K562 (cell line): Measurements from ENCODE around the gene EPX. TPM values are rescaled to one million over a fixed set of nuclear protein-coding genes. Genes with fewer than 3 reads are reported as not detected.

Experiments
- AFF4 ChIP-seq: sonication (generic); formaldehyde crosslinking; IDR thresholded peaks from 2 replicates; pipeline ENCODE4 v1.8.0; 2023; ENCODE audit warnings: mild to moderate bottlenecking, missing genetic modification reagents
- CC2D1A ChIP-seq: fragments of 450-650 bp; IDR thresholded peaks from 2 replicates; pipeline ENCODE4 v1.6.1; 2017; ENCODE audit warnings: mild to moderate bottlenecking
- CREM ChIP-seq: IDR thresholded peaks from 2 replicates; pipeline ENCODE4 v1.6.1; 2014; ENCODE audit warnings: antibody characterized with exemption, low read depth
- DMBX1 ChIP-seq: fragments of 250-450 bp; sonication (Bioruptor Pico); IDR thresholded peaks from 2 replicates; pipeline ENCODE4 v1.8.0; 2022; ENCODE audit warnings: inconsistent platforms, mild to moderate bottlenecking, moderate library complexity, borderline replicate concordance
- EGR1 ChIP-seq: fragments of 450-650 bp; conservative IDR thresholded peaks from 2 replicates; pipeline ENCODE4 v1.6.1; 2017; ENCODE audit warnings: mild to moderate bottlenecking
- ELF2 ChIP-seq: fragments of 250-450 bp; sonication (Bioruptor Pico); IDR thresholded peaks from 2 replicates; pipeline ENCODE4 v1.5.0; 2021; ENCODE audit warnings: mild to moderate bottlenecking
- FOXJ2 ChIP-seq: fragments of 200-800 bp; sonication (Bioruptor generic); IDR thresholded peaks from 2 replicates; pipeline ENCODE4 v1.6.1; 2016; ENCODE audit warnings: missing genetic modification characterization, missing compliant biosample characterization
- HCFC1 ChIP-seq: IDR thresholded peaks from 2 replicates; pipeline ENCODE4 v1.6.1; 2012; ENCODE audit warnings: low read depth, low read length, improper control_type of control experiment
- ILK ChIP-seq: fragments of 450-650 bp; IDR thresholded peaks from 2 replicates; pipeline ENCODE4 v1.6.1; 2016; ENCODE audit warnings: missing genetic modification characterization, low read depth, mild to moderate bottlenecking, missing compliant biosample characterization, moderate library complexity, borderline replicate concordance
- MAFF ChIP-seq: IDR thresholded peaks from 2 replicates; pipeline ENCODE4 v1.6.1; 2012; ENCODE audit warnings: low read length, improper control_type of control experiment
- MCM7 ChIP-seq, 2 experiments: fragments of 450-650 bp; IDR thresholded peaks; 2 replicates each; pipeline ENCODE4 v1.6.1; 2016 to 2018
- MECOM ChIP-seq: fragments of 250-450 bp; sonication (Bioruptor Pico); IDR thresholded peaks from 2 replicates; pipeline ENCODE4 v1.8.0; 2022; ENCODE audit warnings: inconsistent platforms
- NCOR1 ChIP-seq: fragments of 450-650 bp; IDR thresholded peaks from 2 replicates; pipeline ENCODE4 v1.6.1; 2016; ENCODE audit warnings: mild to moderate bottlenecking, moderate library complexity
- NR3C1 ChIP-seq: sonication (generic); formaldehyde crosslinking; IDR thresholded peaks from 2 replicates; pipeline ENCODE4 v1.8.1; 2022; ENCODE audit warnings: missing genetic modification reagents
- RBM25 ChIP-seq: fragments of 200-400 bp; formaldehyde crosslinking; IDR thresholded peaks from 2 replicates; pipeline ENCODE4 v1.6.1; 2018; ENCODE audit warnings: low read length, low read depth, moderate library complexity; ENCODE audit not compliant: severe bottlenecking
- RBM39 ChIP-seq: fragments of 200-400 bp; formaldehyde crosslinking; optimal IDR thresholded peaks from 2 replicates; pipeline ENCODE3; 2018; ENCODE audit warnings: low read depth, low read length
- SP2 ChIP-seq: IDR thresholded peaks from 2 replicates; pipeline ENCODE4 v1.6.1; 2011; ENCODE audit warnings: mild to moderate bottlenecking, low read depth, low read length, moderate library complexity; ENCODE audit not compliant: poor library complexity, severe bottlenecking; ENCODE audit errors: extremely low read depth
- SPI1 ChIP-seq: IDR thresholded peaks from 2 replicates; pipeline ENCODE4 v1.6.1; 2011; ENCODE audit warnings: low read depth, low read length, control low read depth, borderline replicate concordance
- STAT5A ChIP-seq: IDR thresholded peaks from 2 replicates; pipeline ENCODE4 v1.6.1; 2012; ENCODE audit warnings: low read length, inconsistent platforms, borderline replicate concordance
- TFAM ChIP-seq: fragments of 250-450 bp; sonication (Bioruptor Pico); conservative IDR thresholded peaks from 2 replicates; pipeline ENCODE4 v1.5.0; 2021; ENCODE audit warnings: mild to moderate bottlenecking, moderate library complexity
- THAP7 ChIP-seq: fragments of 250-450 bp; sonication (Bioruptor Pico); IDR thresholded peaks from 2 replicates; pipeline ENCODE4 v1.5.0; 2021
- TRIM28 ChIP-seq: fragments of 450-650 bp; IDR thresholded peaks from 2 replicates; pipeline ENCODE4 v1.6.1; 2017
- YY1 ChIP-seq, 3 experiments: IDR thresholded peaks; 2 replicates each; pipeline ENCODE4 v1.6.1; 2011; ENCODE audit warnings: low read length in 2 of 3, mild to moderate bottlenecking in 2 of 3, moderate library complexity in 2 of 3, borderline replicate concordance in 1 of 3, control low read depth in 1 of 3, low read depth in 1 of 3; ENCODE audit not compliant: insufficient read depth in 3 of 3, insufficient replicate concordance in 2 of 3, control insufficient read depth in 1 of 3, insufficient read length in 1 of 3; ENCODE audit errors: extremely low read depth in 1 of 3
- ZNF165 ChIP-seq: fragments of 250-450 bp; sonication (Bioruptor Pico); IDR thresholded peaks from 2 replicates; pipeline ENCODE4 v1.4.0; 2020; ENCODE audit warnings: borderline replicate concordance
- ZNF347 ChIP-seq: fragments of 450-650 bp; formaldehyde crosslinking; IDR thresholded peaks from 2 replicates; pipeline ENCODE4 v1.4.0; 2020; ENCODE audit warnings: low read depth, mild to moderate bottlenecking, moderate library complexity
- ZNF57 ChIP-seq: fragments of 450-650 bp; formaldehyde crosslinking; IDR thresholded peaks from 2 replicates; pipeline ENCODE4 v1.4.0; 2020; ENCODE audit warnings: mild to moderate bottlenecking, moderate library complexity
- ZNF76 ChIP-seq: fragments of 250-450 bp; sonication (Bioruptor Pico); IDR thresholded peaks from 2 replicates; pipeline ENCODE4 v1.4.0; 2020; ENCODE audit warnings: mild to moderate bottlenecking, moderate library complexity, borderline replicate concordance
- polyA plus RNA-seq, 8 experiments: library from polyadenylated mRNA; depleted of rRNA in 4 of 8; stranded (reverse) in 5 of 8; unstranded in 3 of 8; fragments of >200 nt; fragmentation: Nextera tagmentation in 2 of 8; fragmentation: Illumina TruSeq in 1 of 8; extraction: Ambion mirVana in 2 of 8; extraction: Trizol in 1 of 8; gene quantifications; 2 replicates each; pipeline versions ENCODE4 v1.2.1 to v1.2.3, GENCODE V29; 2011 to 2014; ENCODE audit warnings: inconsistent platforms in 1 of 8, missing spikeins in 1 of 8
- total RNA-seq, 7 experiments: library from RNA; depleted of rRNA in 6 of 7; stranded (reverse); fragments of >200 nt in 6 of 7; fragmentation: Illumina TruSeq in 2 of 7; extraction: Trizol in 2 of 7; gene quantifications; 2 replicates each; pipeline versions ENCODE4 v1.2.1 to v1.2.3, GENCODE V29; 2011 to 2021; ENCODE audit warnings: low replicate concordance in 1 of 7

The EPX gene
- total and polyA plus RNA-seq, 9 of the 15 experiments (the other 6 are each of a cell fraction or from before 2014, with no cell fraction given) = 0.07 to 0.33 (median 0.19) TPM; not detected in 3

- peak; percentile 84 to 97 (median 96) for TF ChIP-seq YY1 (IDR thresholded peaks at IDR 0.05; ENCODE audit: borderline replicate concordance in 1 of 3, control insufficient read depth in 1 of 3, extremely low read depth in 1 of 3, insufficient read depth in 3 of 3, insufficient read length in 1 of 3, insufficient replicate concordance in 2 of 3, low read depth in 1 of 3, low read length in 2 of 3)
- no peak for TF ChIP-seq ZNF57
- no peak for TF ChIP-seq MCM7 (IDR thresholded peaks at IDR 0.05)
- TF ChIP-seq RBM25 = no peak
- no peak for TF ChIP-seq SPI1
- TF ChIP-seq THAP7 (CRISPR knock-in tag) = no peak
- TF ChIP-seq AFF4 = no peak
- no peak for TF ChIP-seq NR3C1
- TF ChIP-seq CREM = peak; percentile 98
- TF ChIP-seq MAFF = no peak
- no peak for TF ChIP-seq ZNF347 (CRISPR knock-in tag)
- TF ChIP-seq SP2 = no peak
- no peak for TF ChIP-seq ILK (tag)
- 0 out of 2 replicates have a peak, but pooled peaks have one; percentile 28 for TF ChIP-seq ELF2
- no peak for TF ChIP-seq EGR1
- no peak for TF ChIP-seq MECOM (CRISPR knock-in tag)
- TF ChIP-seq RBM39 = no peak
- TF ChIP-seq ZNF76 = no peak
- no peak for TF ChIP-seq STAT5A
- TF ChIP-seq TRIM28 = no peak
- TF ChIP-seq HCFC1 = peak; percentile 78
- no peak for TF ChIP-seq ZNF165 (CRISPR knock-in tag)
- TF ChIP-seq FOXJ2 = peak; percentile 62; the same call in 1 of the 2 replicates
- no peak for TF ChIP-seq NCOR1
- TF ChIP-seq DMBX1 (CRISPR knock-in tag) = 0 out of 2 replicates have a peak, but pooled peaks have one; percentile 20
- no peak for TF ChIP-seq TFAM (CRISPR knock-in tag)
- TF ChIP-seq CC2D1A = no peak
These were observed 26.7 kb downstream of the EPX start, which contains the start of gene MKS1 (continued) for GRCh38 chr17:58219007-58219788.
